ENCODE results near the gene NACAD.

Gene NACAD

DNA sequence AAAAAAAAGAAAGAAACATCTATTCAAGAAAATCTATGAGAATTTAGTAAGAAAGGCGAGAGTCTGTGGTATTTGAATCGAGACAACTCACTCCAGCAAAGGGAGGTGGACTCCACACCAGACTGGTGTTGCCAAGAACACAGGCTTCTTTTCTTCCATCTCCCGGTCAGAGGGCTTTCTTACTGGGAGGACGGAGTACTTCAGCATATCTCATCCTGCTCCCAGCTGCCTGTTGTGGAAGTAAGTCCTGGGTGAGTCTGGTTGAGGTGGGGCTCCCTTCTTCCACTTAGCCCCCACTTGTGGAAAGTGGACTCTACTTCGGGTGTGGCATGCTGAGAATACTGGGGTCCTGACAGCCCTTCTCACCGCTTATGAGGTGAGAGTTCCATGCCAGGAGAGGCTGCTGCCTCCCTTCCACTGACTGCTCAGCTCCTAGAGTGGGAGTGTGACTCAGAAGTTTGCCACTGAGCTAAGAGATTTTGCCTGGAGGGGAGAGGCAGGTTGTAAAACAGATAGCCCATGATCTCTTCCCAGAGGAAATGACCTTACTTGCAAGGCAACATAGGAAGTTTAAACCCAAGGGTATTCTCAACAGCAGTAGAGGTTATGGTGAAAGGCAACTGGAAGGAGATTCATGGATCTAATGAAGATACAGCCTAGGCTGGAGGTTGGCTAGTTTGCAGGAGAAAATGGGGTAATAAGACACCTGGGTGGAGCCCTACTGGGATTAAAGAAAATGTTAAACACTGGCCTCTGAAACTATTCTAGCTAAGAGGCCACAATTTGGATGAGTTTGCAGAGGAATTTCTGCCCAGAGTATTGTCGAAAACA is 3.5 kb upstream of the NACAD start:
- DNase-seq (ENCODE audit: low read depth): no peak

DNA sequence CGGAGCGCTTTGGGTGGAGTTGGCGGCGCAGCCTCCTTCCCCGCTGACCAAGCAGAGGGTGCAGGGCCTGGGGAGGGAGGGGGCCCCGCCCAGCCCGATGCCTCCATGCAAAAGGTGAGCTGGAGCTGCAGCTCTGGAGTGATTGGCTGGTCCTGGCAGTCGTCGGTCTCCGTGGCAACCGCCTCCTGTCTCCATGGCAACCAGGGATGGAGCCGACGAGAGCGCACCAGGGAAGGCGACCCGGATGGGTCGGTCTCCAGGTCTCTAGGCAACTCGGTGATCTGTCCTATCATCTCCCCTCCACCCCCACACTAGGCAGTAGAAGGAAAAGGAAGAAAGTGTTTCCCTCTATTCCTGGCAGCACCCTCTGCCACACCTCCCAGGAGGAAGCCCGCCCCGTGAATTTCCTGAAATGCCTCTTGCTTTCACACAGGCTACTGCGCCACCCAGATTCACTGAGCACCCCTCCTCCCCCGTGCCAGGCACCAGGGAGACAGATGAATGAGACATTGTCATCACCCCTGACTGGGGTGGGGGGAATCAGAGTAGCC is 647 bp upstream of the NACAD start:
- DNase-seq (ENCODE audit: low read depth): peak; percentile 50

DNA sequence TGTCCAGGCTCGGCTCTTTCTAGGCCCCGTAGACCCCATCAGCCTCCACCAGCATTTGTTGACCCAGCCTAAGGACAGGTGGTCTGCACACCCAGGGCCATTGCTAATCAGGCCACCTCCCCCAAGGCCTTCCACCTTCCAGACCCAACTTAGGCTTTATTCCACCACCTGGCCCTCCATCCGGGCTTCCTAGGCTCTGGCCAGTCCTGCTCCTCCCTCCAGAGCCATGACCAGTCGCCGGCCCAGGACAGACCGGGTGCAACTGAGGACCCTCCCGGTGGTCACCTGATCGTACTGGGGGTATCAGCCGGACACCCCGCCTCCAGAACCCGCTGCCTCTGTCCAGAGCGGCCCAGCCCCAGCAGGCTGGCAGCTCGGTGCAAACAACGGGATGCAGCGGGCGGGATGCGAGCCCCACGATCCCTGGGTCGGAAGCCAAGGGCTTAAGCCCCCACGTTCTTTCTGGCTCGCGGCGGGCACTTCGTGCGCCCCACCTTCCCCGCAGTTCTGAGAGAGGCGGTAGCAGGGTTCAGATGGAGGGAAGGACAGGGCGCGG is 545 bp downstream of the NACAD start:
- DNase-seq (ENCODE audit: low read depth): no peak

DNA sequence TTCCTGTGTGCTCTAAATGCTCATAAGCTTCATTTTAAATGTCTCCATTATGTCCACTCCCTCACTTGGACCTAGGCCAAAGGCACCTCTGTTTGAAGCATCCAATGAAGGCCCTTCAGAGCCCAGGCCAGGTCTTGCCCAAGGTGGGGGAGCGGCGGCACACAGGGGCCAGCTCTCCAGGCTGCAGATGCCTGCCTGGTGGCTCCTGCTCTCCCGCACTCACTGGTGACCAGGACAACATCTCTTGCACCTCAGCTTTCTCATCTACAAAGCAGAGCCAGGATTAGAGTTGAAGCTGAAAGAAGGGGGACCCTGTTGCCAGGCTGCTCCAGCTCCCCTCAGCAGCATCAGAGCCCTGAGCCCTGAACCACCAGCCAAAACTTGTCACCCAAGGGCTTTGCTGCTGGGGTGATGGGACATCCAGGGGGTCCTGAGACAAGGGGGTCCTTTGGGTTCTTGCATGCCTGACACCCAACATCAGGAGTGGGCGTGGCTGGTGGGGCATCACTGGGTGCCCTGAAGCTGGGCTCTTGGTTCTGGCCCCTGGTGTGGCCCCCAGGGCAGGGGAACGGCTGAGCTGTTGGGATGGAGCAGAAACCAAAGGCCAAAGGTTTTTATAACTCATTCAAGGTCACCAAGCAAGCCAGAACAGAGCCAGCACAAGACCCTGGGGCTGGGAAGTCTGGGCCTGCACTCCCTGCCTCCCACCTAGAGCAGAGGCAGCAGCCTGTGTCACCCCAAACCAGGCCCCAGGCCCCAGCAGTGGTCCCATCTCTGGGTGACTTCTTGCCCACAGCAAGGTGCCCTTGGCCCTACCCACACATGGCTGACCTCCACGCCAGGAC is 1.2 kb downstream of the NACAD start:
- DNase-seq (ENCODE audit: low read depth): no peak

DNA sequence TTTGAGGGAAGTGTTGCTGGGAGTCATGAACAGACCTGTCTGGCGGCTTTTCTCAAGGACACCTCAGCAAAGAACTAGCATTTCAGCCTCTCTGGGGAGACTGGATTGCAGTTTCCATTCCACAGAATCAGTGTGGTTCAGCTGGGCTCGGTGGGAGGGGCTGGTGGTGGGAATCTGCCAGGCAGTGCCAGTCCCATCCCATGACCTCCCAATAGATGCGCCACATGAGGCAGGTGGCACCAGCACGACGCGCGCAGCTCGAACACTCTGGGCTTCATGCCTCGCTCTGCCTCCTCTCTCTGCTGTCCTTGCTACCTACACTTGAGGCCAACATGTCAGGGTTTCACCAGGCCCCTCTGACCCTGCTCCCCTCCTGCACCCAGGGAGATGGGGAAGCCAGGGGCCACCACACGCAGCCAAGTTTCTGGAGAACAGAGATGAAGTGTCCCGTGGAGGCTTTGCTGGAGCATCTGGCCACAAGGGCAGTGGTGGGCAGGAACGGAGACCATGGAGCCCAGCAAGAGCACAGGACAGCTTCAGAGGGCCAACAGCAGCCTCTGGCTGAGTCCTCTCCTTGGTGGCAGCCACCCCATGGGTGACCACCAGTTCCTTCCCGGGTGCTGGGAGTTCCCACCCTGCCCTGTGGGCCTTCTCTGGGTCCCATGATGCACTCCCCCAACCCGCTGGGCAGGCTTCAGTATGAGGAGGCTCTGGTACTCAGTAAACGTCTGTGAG is 2.3 kb downstream of the NACAD start:
- DNase-seq (ENCODE audit: low read depth): no peak

DNA sequence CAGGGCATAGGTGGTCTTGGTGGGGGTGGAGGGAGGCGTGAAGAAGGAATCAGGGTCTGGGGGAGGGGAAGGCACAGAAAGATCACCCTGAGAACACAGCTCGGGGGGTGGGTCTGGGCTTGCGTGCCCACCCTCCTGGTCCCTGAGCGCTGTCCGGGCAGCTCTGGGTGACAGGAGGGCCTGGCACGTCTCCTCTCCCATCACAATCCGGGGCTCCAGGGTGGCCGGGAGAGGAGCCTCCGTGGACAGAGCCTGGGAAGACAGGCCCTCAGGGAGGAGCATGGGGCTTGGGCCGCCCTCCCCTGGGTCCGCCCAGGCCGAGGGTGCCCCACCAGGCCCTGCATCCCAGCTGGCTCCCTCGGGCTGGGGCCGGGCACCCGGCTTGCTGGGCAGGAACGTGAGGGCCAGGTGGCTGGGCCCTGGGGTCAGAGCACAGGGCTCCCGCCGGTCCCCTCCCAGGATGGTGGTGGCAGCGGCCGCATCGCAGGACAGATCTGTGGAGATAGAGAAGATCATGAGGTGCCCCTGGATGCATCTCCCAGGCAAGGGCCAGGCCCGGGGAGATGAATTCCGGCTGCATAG is 3.1 kb downstream of the NACAD start:
- DNase-seq (ENCODE audit: low read depth): no peak

DNA sequence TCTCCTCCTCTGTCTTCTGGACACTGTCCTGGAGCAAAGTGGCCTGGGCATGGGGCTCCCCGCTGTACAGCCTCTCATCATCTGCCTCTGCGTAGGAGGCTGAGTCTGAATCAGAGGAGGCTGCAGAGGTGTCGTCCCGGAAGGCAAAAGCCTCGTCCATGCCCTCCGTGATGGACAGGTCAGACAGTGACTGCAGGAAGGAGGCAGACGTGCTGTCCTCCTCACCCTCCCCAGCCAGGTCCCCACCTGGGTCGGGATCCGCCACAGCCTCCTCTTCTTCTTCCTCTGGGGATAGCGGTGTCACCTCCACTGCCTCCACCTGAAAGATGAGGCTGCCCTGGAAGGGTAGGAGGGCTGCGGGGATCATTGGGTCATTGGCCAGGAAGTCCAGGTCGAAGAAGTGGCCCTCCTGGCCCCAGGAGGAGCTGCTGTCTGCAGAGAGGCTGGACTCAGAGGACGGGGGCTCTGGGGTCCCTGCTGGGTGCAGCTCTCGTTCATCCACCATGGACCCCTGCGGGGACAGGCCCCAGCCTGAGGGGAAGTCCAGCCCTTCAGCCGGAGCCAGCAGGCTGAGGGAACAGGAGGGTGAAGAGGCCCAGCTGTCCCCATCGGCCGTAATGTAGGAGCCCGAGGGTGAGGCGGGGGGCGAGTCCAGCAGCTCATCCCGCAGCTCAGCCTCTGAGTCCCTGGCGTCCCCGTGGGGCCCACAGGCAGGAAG is 3.7 kb downstream of the NACAD start:
- DNase-seq (ENCODE audit: low read depth): no peak

DNA sequence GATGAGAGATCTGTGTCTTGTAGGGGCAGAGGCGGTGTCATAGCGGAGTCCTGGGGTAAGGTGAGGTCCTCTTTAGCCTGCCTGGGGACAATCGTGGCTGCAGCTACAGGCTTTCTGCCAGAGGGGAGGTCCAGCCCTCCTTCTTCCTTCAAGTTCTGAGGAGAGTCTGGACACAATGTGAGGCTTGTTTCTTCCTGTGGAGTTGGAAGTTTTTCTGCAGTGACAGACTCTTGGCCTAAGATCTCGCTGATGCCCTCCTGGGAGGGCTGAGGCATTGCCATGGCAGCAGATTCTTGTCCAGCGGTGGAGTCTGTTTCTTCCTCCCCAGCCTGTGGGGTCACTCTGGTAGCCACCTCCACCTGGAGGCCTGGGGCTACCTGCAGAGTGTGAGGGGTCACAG is 4.4 kb downstream of the NACAD start:
- DNase-seq (ENCODE audit: low read depth): no peak

DNA sequence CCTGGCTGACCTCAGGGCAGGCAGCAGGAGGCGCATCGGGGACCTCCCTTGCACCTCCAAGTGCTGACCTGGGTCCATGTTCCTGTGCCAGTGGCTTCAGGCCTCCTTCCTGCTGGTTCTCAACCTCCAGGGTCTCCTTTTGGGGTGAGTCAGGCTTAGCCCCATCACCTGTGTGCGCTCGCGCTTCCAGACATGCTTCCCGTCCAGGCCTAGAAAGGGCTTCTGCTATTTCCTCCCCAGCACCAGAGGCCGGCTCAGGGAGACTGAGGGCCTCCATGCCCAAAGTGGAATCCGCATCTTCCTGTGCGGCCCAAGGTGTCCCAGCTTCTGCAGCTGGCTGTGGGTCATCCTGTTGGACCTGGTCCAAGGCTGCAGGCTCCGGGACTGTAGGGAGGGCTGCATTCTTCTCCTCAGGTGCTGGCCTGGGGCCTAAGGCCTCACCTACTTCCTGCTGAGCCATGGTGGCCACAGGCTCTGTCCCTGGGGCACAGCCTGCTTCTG is 5.9 kb downstream of the NACAD start:
- DNase-seq (ENCODE audit: low read depth): no peak

DNA sequence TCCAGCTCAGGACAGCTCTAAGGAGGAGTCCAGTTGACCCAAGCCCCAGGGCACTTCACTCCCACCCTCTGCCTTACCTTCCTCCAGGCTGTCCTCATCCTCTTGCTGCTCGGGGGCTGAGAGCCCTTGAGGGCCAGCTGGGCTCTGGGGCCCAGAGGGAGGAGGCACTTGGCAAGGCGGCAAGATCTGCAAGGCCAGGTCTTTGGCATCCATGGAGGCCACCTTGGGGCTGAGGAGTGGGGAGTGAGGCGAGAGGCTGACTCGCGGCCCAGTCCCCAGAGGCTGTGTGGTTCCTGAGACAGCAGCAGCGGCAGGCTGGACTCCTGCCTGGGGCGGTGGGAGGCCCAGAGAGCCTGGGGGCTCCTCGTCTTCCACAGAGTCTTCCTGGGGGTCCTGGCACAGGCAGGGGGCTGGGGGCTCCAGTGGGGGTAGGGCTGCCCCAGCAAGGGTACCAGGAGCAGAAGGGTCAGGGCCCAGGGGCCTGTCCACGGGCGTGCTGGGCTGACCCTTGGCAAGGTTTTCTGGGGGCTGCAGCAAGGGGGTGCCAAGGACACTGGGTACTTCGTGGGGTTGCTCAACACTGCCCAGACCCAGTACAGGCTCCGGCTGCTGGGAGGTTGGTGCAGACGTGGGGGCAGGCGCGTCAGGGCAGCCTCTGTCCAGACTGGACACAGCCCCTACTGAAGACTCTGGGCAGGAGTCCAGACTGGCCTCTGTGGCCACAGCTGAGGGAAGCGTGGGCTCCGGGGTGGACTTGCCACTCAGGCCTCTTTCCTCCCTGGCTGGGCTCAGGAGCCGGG is 6.5 kb downstream of the NACAD start:
- no peak for DNase-seq (ENCODE audit: low read depth)

DNA sequence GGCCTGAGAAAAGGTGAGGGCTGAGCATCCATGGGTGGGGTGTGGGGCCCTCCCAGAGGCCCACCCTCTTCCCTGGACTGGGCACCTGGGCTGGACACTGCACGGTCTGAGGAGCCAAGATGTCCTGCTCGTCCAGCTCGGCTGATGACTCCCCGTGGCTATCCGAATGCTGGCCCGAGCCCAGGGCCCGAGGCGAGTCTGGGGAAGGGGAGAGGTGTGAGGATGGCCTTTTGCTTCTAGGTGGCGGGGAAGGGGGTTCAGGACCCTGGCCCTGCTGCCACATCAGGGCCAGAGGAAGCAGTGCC is 7.1 kb downstream of the NACAD start:
- DNase-seq (ENCODE audit: low read depth): no peak

DNA sequence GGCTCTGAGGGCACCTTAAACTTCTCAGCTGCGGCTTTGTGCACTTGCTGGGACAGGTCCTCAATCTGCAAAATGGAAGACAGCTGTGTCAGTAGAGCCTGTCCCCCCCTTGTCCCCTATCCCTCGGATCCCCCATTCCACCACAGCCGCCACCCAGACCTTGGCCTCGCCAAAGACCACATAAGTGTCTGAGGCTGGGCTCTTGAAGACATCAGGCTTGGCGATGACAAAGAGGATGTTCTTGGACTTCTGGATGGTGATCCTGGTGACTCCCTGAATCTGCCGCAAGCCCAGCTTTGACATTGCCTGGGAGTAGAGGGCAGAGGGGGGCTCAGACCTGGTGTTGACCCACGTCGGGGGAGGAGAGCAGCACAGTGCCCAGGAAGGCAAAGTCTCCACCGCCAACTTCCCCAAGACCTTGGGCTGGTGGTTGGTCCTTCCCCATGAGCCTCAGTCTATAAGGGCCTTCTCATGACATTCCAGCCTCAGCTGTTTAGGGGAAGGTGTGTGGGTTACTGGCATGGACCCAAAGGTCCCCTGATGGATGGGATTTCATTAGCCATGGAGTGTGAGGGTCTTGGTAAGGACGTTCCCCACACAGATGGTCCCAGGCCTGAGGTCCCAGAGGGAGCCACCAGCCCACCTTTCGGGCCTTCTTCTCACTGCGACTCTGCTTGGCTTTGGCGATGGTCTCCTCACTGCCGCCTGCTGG is 7.7 kb downstream of the NACAD start:
- no peak for DNase-seq (ENCODE audit: low read depth)

DNA sequence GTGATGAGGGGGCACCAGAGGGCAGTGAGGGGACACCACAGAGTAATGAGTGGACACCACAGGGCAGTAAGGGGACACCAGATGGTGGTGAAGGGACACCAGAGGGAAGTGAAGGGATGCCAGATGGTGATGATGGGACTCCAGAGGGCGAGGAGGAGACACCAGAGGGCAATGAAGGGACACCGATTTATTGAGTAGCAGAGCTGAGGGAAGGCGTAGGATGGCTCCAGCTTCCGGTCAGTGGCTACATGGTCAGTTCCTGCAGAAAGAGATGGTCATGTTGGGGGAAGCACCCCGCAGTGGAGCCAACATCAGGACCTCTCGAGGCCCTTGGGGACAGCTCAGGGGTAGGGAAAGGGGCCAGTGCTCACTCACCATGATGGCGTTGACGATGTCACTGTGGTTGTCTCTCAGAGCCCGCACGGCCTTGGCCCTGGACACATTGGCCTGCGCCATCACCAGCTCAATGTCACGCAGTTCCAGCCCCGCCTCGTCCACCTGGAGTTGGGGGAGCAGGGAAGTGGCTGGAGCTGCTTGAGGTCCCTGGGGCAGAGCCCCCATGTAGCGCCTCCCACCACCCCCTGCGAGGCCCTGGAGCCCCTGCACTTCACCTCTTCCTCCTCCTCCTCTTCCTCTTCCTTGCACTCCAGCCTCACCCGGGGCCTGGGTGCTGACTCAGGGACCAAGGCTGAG is 8.4 kb downstream of the NACAD start:
- DNase-seq (ENCODE audit: low read depth): no peak

DNA sequence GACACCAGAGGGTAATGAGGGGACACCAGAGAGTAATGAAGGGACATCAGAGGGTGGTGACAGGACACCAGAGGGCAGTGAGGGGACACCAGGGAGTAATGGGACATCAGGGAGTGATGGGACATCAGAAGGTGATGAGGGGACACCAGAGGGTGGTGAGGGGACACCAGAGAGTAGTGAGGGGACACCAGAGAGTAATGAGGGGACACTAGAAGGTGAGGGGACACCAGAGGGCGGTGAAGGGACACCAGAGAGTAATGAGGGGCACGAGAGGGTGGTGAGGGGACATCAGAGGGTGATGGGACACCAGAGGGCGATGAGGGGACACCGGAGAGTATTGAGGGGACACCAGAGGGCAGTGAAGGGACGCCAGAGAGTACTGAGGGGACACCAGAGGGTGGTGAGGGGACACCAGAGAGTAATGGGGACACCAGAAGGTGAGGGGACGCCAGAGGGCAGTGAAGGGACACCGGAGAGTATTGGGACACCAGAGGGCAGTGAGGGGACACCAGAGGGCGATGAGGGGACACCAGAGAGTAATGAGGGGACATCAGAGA is 10.6 kb downstream of the NACAD start:
- DNase-seq (ENCODE audit: low read depth): no peak

DNA sequence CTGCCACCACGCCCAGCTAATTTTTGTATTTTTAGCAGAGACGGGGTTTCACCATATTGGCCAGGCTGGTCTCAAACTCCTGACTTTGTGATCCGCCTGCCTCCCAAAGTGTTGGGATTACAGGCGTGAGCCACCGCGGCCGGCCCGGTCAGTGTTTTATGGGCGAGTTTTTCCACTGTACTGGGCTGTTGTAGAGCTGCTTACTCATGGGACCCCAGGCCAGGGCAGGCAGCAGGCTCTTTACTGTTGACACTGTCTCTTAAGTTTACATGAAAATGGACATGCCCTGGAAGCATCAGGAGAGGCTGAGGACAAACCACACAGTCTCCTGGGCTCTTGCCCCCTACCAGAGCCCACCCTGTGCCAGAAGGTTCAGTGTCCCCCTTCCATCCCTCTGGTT is 11.2 kb downstream of the NACAD start:
- DNase-seq (ENCODE audit: low read depth): no peak

DNA sequence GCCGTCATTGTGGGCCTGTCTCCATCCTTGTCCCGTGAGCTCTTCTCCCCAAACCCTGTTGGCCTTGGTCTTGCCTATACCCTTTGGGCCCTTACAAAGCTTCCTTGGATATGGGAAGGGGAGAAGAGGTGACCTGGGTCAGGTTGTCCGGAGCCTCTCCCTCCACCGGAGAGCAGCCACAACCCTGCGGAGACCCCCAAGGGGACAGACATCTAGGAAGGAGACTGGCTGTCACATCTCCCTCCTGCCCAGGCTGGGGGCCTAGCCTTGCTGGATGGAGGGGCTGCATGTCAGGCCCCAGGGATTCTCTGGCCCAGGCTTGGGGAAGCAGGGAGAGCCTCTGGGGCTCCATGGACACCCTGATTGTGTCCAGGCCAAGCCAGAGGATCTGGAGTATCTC is 11.8 kb downstream of the NACAD start:
- no peak for DNase-seq (ENCODE audit: low read depth)

DNA sequence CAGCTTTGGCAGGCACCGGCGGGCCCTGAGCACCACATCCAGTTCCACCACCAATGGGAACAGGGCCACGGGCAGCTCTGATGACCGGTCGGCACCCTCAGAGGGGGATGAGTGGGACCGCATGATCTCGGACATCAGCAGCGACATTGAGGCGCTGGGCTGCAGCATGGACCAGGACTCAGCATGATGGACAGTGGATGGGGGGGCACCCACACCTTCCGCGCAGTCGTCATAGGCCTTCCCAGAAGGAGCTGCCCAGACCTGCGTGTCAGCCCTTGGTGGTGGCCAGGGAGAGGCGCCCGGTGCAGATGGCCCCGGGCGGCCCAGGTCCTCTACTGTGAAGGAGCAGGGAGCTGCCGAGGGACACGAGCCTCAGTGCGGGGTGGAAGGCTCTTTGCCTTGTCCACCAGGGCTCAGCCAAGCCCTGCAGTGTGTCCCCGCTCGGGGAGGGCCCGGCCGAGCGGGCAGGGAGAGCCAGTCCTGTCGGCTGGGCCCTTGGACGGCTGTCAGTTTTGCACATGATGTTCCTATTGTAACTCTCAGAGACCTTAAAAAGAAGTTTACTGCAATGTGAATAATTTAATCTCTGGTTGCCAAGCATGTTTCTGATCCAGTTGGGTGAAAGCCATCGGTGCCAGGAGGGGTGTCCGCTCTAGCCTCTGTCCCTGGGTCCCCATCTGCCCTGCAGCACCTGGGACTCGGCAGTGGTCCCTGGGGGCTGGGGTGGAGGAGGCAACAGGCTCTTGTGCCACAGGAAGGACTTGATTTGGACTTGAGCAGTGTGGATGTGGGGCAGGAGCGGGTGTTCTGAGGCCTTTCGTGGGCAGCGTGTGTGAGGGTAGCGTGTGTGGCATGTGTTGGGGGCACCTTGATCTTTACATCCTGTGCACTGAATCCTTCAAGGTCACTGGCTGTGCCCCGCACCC is 12.6 kb downstream of the NACAD start:
- DNase-seq (ENCODE audit: low read depth): no peak

DNA sequence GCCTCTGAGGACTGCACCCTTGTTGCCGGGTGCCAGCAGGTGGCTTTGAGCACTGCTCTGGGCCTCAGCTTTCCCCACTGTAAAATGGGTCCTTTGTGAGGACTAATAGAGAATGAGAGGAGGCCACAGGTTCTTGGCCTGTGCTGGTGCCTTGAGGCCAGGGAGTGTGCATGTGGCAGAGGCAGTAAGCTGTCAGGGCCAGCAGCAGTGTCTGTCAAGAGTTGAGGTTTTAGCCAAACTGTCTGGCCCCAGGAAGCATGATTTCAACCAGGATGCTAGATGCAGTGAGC is 13.5 kb downstream of the NACAD start:
- no peak for DNase-seq (ENCODE audit: low read depth)

All from activated T-cell treated with anti-CD3 and anti-CD28 coated beads for 24 hours (primary cell).